Left lobe of liver (tissue), 2 donors: ENCODE results near the gene GNG14. TPM values are rescaled to one million over a fixed set of nuclear protein-coding genes. Genes with fewer than 3 reads are reported as not detected.
"Not testable (repeated sequence)": the region's sequence is repeated elsewhere in the genome, so short reads cannot be mapped to it uniquely, and the experiment has no call there.

Source experiments
- ATAC-seq: fragments of 200-7000 bp; cut with Tn5 transposase; one replicate; pipeline ENCODE4 v1.9.1; 2020; ENCODE audit warnings: mild to moderate bottlenecking, moderate library complexity
- DNase-seq: peaks from one replicate; pipeline ENCODE4 v3.0.0-alpha.2; 2020; ENCODE audit warnings: low spot score
- total RNA-seq: library from RNA; stranded (reverse); gene quantifications from one replicate; pipeline ENCODE4 v1.2.1, GENCODE V29; 2021
- donor health status: DM: no; HTN: no; CAD: no; lungs with moderate emphysema.
- donor health status: DM: no; HTN: yes; CAD: no.

GNG14 gene
- total RNA-seq, 1 donor from 2014 or later = not detected

- DNase-seq = no peak
- no peak for ATAC-seq
Measured at GRCh38 chr19:12695096-12695495, 7.3 kb downstream of the GNG14 start.

GRCh38 chr19:12695514-12695913, 7.7 kb downstream of the GNG14 start:
- no peak for DNase-seq
- no peak for ATAC-seq

- DNase-seq (no peak), ATAC-seq (peak; percentile 23)
Measured at GRCh38 chr19:12695997-12696365, 8.2 kb downstream of the GNG14 start.

GRCh38 chr19:12696366-12697335, 8.9 kb downstream of the GNG14 start, which contains the start of gene FBXW9:
Gene FBXW9, minus strand, starts transcription at chr19:12696631. Its CDS starts 50 bp downstream, at chr19:12696581.
- ATAC-seq (peak; percentile 91), DNase-seq (peak; percentile 95)

GRCh38 chr19:12697425-12697824, 9.6 kb downstream of the GNG14 start:
- ATAC-seq, DNase-seq: not testable (repeated sequence)

GRCh38 chr19:12698138-12698537, 10.3 kb downstream of the GNG14 start:
- DNase-seq (no peak), ATAC-seq (no peak)

GRCh38 chr19:12701596-12702282, 13.9 kb downstream of the GNG14 start:
- DNase-seq (no peak), ATAC-seq (no peak)

- ATAC-seq = peak; percentile 16
- DNase-seq = no peak
Measured at GRCh38 chr19:12703046-12703445, 15.2 kb downstream of the GNG14 start.

- no peak for ATAC-seq
- DNase-seq = no peak
Measured at GRCh38 chr19:12705169-12705568, 17.4 kb downstream of the GNG14 start.

- no peak for ATAC-seq
- DNase-seq = no peak
Measured at GRCh38 chr19:12705654-12706331, 18.0 kb downstream of the GNG14 start.

GRCh38 chr19:12706332-12706718, 18.5 kb downstream of the GNG14 start:
- ATAC-seq (no peak), DNase-seq (no peak)

GRCh38 chr19:12708641-12709040, 20.8 kb downstream of the GNG14 start:
- ATAC-seq (no peak), DNase-seq (no peak)

GRCh38 chr19:12711187-12711586, 23.4 kb downstream of the GNG14 start:
- DNase-seq (no peak), ATAC-seq (no peak)

- not testable (repeated sequence) for DNase-seq, ATAC-seq
Measured at GRCh38 chr19:12712077-12712476, 24.3 kb downstream of the GNG14 start.

- not testable (repeated sequence) for ATAC-seq
Measured at GRCh38 chr19:12713304-12713703, 25.5 kb downstream of the GNG14 start.

GRCh38 chr19:12715102-12715501, 27.3 kb downstream of the GNG14 start:
- ATAC-seq = no peak
- no peak for DNase-seq

More at GRCh38 chr19:12713304-12713703, 25.5 kb downstream of the GNG14 start:
- not testable (repeated sequence) for DNase-seq

- peak; percentile 38 for ATAC-seq
Measured at GRCh38 chr19:12715929-12716328, 28.1 kb downstream of the GNG14 start.

GRCh38 chr19:12720296-12720695, 32.5 kb downstream of the GNG14 start:
- ATAC-seq (no peak), DNase-seq (no peak)

More at GRCh38 chr19:12715929-12716328, 28.1 kb downstream of the GNG14 start:
- no peak for DNase-seq

- DNase-seq (no peak), ATAC-seq (peak; percentile 35)
Measured at GRCh38 chr19:12720851-12721655, 33.3 kb downstream of the GNG14 start.
